Measurements from ENCODE around the gene TNS4.

Gene TNS4

GRCh38 chr17:40516581-40517285 lies 15.3 kb upstream of the TNS4 start:
- peak; percentile 65 for DNase-seq

- DNase-seq, result peak; percentile 39
Measured at GRCh38 chr17:40515491-40516041, 14.1 kb upstream of the TNS4 start.

- DNase-seq, result no peak
Measured at GRCh38 chr17:40515011-40515410, 13.6 kb upstream of the TNS4 start.

GRCh38 chr17:40514013-40514875 lies 12.8 kb upstream of the TNS4 start:
- DNase-seq, result no peak

GRCh38 chr17:40511667-40512220 lies 10.3 kb upstream of the TNS4 start:
- DNase-seq, result no peak

- DNase-seq, result no peak
Measured at GRCh38 chr17:40511136-40511535, 9.7 kb upstream of the TNS4 start.

- DNase-seq, result no peak
Measured at GRCh38 chr17:40510328-40510648, 8.9 kb upstream of the TNS4 start.

- no peak for DNase-seq
Measured at GRCh38 chr17:40509626-40510327, 8.4 kb upstream of the TNS4 start.

GRCh38 chr17:40506786-40507185 lies 5.4 kb upstream of the TNS4 start:
- DNase-seq, result no peak

- no peak for DNase-seq
Measured at GRCh38 chr17:40503154-40503553, 1.7 kb upstream of the TNS4 start.

GRCh38 chr17:40502716-40503115 lies 1.3 kb upstream of the TNS4 start:
- DNase-seq, result no peak

- no peak for DNase-seq
Measured at GRCh38 chr17:40500709-40501108, 714 bp downstream of the TNS4 start.

GRCh38 chr17:40500190-40500589 lies 1.2 kb downstream of the TNS4 start:
- no peak for DNase-seq

GRCh38 chr17:40499551-40500189 lies 1.8 kb downstream of the TNS4 start:
- DNase-seq, result no peak

- no peak for DNase-seq
Measured at GRCh38 chr17:40498281-40499084, 2.9 kb downstream of the TNS4 start.

- no peak for DNase-seq
Measured at GRCh38 chr17:40497695-40498094, 3.7 kb downstream of the TNS4 start.

- no peak for DNase-seq
Measured at GRCh38 chr17:40496634-40497420, 4.6 kb downstream of the TNS4 start.

- DNase-seq, result no peak
Measured at GRCh38 chr17:40496170-40496569, 5.3 kb downstream of the TNS4 start.

GRCh38 chr17:40495140-40495539 lies 6.3 kb downstream of the TNS4 start:
- DNase-seq, result no peak

GRCh38 chr17:40493697-40494096 lies 7.7 kb downstream of the TNS4 start:
- no peak for DNase-seq

GRCh38 chr17:40491486-40491885 lies 9.9 kb downstream of the TNS4 start:
- DNase-seq, result no peak
